RWPE1 (cell line): Measurements from ENCODE around the gene PXDC1.
"Not testable (repeated sequence)": the region's sequence is repeated elsewhere in the genome, so short reads cannot be mapped to it uniquely, and the experiment has no call there.

Experiments
- CTCF ChIA-PET: fragments of 350-600 bp; sonication (Branson Sonifier 250); formaldehyde crosslinking; extraction: SDS; loops from one replicate; lab custom pipeline; 2021; lab: Yijun Ruan, JAX
- POLR2A ChIA-PET: fragments of 400-600 bp; formaldehyde crosslinking; extraction: SDS; loops from one replicate; lab custom pipeline; 2020; ENCODE audit warnings: antibody characterized with exemption; ENCODE audit not compliant: low non-redundant PET; lab: Yijun Ruan, JAX
- DNase-seq: peaks from one replicate; pipeline ENCODE4 v3.0.0; 2012; ENCODE audit warnings: low spot score
- H3K27ac ChIP-seq: fragments of 450-650 bp; 2 replicates; pipeline ENCODE4 v1.5.1; 2017
- TF ChIP-seq, protein P1 (sequence below): fragments of 450-650 bp; conservative IDR thresholded peaks from 2 replicates; pipeline ENCODE4 v1.5.1; 2017; ENCODE audit warnings: low read depth, mild to moderate bottlenecking

Gene PXDC1

DNA sequence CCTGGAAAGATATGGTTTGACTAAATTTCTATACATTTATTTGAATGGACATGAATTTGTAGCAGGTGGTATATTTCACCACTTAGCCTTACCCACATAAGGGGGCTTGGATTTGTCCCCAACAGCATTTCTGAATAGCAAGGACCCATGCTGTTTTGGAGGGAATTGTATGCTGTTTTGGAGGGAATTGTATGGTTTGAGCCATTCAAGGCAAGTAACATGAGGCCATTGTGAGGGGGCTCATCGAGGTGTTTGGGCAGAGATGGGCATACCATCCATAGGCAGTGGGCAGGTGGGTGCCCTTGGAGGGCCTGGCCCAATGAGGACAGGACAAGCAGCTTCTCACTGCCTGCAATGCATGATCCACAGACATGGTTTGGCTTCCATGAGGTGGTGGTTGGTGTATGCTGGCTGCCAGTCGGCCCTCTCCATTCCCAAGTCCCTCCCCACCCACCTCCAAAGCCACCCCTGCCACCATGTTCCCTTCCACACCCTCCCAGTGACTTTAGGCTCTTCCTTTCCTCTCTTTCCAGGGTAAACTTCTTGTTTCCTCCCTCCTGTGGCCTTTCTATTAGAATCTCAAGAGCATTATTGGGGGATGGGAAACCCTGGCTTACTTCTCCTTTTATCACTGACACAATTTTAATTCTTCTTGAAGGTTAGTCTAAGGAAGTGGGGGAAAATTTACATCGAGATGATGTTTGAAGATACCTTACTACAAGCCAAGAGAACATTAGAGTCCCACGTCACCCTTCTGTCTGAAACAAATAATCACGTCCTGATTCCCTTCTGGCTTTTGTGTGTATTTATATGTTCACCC lies 13.2 kb upstream of the PXDC1 start:
- no peak overlapping the region for H3K27ac ChIP-seq
- no peak for DNase-seq
- TF ChIP-seq, protein P1, sequence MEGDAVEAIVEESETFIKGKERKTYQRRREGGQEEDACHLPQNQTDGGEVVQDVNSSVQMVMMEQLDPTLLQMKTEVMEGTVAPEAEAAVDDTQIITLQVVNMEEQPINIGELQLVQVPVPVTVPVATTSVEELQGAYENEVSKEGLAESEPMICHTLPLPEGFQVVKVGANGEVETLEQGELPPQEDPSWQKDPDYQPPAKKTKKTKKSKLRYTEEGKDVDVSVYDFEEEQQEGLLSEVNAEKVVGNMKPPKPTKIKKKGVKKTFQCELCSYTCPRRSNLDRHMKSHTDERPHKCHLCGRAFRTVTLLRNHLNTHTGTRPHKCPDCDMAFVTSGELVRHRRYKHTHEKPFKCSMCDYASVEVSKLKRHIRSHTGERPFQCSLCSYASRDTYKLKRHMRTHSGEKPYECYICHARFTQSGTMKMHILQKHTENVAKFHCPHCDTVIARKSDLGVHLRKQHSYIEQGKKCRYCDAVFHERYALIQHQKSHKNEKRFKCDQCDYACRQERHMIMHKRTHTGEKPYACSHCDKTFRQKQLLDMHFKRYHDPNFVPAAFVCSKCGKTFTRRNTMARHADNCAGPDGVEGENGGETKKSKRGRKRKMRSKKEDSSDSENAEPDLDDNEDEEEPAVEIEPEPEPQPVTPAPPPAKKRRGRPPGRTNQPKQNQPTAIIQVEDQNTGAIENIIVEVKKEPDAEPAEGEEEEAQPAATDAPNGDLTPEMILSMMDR, result no peak
- ChIA-PET CTCF (no interaction called here), POLR2A (interaction anchor here (0.5 kb wide), 1 partner anchor 8 kb away, joined by 5 read pairs; no protein-coding TSS in a partner anchor)

DNA sequence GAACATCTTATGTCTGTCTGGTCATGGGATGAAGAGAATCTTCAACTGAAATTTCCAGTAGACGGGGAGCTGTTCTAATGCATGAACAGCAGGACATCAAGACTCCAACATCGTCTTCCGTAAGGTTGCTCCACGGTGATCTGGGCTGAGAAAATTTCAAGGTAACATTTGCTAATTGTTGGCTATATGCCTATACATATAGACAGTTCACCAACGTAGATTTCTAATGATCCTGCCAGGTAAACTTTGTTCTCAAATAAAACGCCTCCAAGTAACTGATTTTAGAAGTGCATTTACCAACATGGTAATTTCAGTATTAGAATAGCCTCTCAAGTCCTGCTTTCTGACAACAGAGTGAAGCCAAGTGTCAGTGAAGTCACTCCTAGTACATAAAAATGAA lies 11.3 kb upstream of the PXDC1 start:
- H3K27ac ChIP-seq, result no peak overlapping the region
- no peak for DNase-seq
- TF ChIP-seq, protein P1, result no peak
- ChIA-PET CTCF (no interaction called here), POLR2A (no interaction called here)

DNA sequence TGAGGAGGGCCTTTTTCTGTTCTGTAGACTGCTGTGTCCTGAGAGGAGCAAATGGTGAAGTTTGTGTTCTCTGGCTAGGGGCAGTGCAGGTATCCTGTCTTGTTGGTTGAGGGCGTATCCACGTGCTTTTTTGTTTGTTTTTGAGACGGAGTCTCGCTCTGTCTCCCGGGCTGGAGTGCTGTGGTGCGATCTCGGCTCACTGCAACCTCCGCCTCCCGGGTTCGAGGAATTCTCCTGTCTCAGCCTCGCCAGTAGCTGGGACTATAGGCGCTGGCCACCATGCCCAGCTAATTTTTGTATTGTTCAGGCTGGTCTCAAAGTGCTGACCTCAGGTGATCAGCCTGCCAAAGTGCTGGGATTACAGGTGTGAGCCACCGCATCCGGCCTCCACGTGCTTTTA lies 10.8 kb upstream of the PXDC1 start:
- TF ChIP-seq, protein P1, result no peak
- no peak overlapping the region for H3K27ac ChIP-seq
- no peak for DNase-seq
- POLR2A ChIA-PET, result no interaction called here
- CTCF ChIA-PET, result interaction anchor here (0.6 kb wide), 1 partner anchor 20 kb away, joined by 4 read pairs; no protein-coding TSS in a partner anchor

DNA sequence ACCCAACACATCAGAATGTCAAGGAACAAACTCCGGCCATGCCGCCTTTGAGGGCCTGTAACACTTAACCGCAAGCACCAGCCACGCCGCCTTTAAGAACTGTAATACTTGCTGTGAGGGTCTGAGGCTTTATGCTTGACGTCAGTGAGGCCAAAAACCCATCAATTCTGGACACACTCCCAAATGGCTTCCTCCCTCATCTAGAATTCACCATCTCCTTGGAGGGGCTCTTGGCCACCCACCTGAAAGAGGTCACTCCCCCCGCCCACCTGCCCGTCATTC lies 10.4 kb upstream of the PXDC1 start:
- POLR2A ChIA-PET, result no interaction called here
- CTCF ChIA-PET, result interaction anchor here (0.6 kb wide), 1 partner anchor 19 kb away, joined by 4 read pairs; no protein-coding TSS in a partner anchor
- TF ChIP-seq, protein P1, result no peak

DNA sequence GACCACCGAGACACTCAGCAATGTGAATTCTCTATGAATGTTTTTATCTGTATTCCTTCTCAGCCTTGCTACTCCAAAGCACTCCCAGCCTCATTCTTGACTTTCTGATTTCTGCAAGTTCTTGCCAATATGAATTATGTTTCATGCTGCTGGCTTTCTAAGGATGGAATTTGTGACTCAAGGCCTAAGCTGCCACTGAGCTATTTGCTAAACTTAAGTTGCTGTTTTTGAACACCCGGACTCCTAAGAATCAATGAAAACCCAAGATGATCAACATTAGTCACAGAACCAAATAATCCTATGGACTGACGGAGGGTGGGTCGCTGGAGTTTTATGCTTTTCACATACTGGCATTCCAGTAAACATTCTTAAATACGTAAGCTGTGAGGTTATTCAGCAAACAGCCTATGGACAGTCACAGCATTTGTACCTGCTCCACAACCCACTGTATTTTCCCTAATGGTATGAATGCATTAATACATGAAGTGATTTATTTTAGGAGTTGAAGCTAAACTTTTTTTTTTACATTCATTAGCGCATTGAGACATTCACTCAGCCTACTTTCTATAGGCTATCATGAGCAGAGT lies 8.2 kb upstream of the PXDC1 start:
- POLR2A ChIA-PET, result no interaction called here
- CTCF ChIA-PET, result no interaction called here

More for the DNA sequence above, 10.4 kb upstream of the PXDC1 start:
- no peak for DNase-seq
- no peak overlapping the region for H3K27ac ChIP-seq

DNA sequence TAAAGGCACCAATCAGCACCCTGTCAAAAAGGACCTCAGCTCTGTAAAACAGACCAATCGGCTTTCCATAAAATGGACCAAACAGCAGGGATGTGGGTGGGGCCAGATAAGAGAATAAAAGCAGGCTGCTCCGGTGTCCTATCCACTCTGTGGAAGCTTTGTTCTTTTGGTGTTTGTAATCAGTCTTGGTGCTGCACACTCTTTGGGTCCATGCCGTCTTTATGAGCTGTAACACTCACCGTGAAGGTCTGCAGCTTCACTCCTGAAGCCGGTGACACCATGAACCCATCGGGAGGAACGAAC lies 7.3 kb upstream of the PXDC1 start:
- TF ChIP-seq, protein P1, result no peak
- ChIA-PET CTCF (no interaction called here), POLR2A (no interaction called here)
- no peak overlapping the region for H3K27ac ChIP-seq
- DNase-seq, result no peak

More for the DNA sequence above, 8.2 kb upstream of the PXDC1 start:
- H3K27ac ChIP-seq, result no peak overlapping the region
- TF ChIP-seq, protein P1, result no peak
- no peak for DNase-seq

DNA sequence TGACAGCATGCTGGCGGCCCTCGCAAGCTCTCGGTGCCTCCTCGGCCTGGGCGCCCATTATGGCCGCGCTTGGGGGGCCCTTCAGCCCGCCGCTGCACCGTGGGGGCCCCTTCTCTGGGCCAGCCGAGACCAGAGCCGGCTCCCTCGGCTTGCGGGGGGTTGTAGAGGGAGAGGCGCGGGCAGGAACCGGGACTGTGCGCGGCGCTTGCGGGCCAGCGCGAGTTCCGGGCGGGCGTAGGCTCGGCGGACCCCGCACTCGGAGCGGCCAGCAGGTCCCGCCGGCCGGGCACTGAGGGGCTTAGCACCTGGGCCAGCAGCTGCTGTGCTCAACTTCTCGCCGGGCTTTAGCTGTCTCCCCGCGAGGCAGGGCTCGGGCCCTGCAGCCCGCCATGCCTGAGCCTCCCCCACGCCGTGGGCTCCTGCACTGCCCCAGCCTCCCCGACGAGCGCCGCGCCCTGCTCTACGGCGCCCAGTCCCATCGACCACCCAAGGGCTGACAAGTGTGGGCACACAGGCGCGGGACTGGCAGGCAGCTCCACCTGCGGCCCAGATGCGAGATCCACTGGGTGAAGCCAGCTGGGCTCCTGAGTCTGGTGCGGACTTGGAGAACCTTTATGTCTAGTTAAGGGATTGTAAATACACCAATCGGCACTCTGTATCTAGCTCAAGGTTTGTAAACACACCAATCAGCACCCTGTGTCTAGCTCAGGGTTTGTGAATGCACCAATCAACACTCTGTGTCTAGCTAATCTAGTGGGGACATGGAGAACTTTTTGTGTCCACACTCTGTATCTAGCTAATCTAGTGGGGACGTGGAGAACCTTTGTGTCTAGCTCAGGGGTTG lies 6.7 kb upstream of the PXDC1 start:
- CTCF ChIA-PET, POLR2A ChIA-PET, DNase-seq, H3K27ac ChIP-seq: not testable (repeated sequence)
